EL (cell line): Measurements from ENCODE around the gene TTC27.
"Not testable (repeated sequence)": the region's sequence is repeated elsewhere in the genome, so short reads cannot be mapped to it uniquely, and the experiment has no call there.

Experiments used
- DNase-seq: peaks from one replicate; pipeline ENCODE4 v3.0.0-alpha.2; 2016

TTC27 gene

GRCh38 chr2:32862269-32863055, 234.6 kb downstream of the TTC27 start:
- no peak for DNase-seq

GRCh38 chr2:32863326-32863725, 235.5 kb downstream of the TTC27 start:
- DNase-seq: no peak

GRCh38 chr2:32863803-32864202, 236.0 kb downstream of the TTC27 start:
- DNase-seq: peak; percentile 50

GRCh38 chr2:32864334-32865111, 236.7 kb downstream of the TTC27 start:
- peak; percentile 85 for DNase-seq

DNA sequence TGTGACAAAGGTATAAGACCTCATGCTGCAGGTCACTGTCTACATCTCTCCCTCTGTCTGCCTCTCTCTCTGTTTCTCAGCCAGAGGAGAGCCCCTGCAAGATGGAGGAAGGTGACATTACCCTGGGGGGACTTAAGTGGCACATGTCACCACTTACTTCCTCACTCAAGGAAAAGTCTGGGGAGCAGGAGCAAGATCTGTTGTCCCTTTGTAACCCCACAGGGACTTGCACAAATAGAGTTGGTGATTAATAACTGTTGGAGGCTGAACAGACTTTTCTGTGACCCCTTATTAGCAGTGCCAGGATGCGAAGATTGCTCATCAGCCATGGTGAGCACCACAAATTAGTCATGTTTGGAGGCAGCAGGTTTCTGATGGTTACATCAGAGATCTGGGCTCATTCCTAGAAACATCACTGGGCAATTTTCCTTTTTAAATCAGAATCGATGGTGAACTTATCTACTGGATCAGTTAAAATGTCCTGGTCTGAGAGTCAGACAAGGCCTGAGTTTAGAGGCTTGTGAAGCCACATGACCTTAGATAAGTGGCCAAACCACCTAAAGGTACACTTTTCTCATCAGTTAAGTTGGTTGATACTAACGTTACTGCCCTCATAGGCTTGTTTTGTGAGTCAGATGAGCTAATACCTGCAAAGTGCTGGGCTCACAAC, 237.7 kb downstream of the TTC27 start:
- peak; percentile 95 for DNase-seq

- not testable (repeated sequence) for DNase-seq
Measured at GRCh38 chr2:32866462-32866861, 238.6 kb downstream of the TTC27 start.
